ENCODE results near the gene SFMBT1. TPM values are rescaled to one million over a fixed set of nuclear protein-coding genes. Genes with fewer than 3 reads are reported as not detected.

SFMBT1 gene
- polyA plus RNA-seq, 3 donors, result 0.61 to 2.7 (median 0.91) TPM

DNA sequence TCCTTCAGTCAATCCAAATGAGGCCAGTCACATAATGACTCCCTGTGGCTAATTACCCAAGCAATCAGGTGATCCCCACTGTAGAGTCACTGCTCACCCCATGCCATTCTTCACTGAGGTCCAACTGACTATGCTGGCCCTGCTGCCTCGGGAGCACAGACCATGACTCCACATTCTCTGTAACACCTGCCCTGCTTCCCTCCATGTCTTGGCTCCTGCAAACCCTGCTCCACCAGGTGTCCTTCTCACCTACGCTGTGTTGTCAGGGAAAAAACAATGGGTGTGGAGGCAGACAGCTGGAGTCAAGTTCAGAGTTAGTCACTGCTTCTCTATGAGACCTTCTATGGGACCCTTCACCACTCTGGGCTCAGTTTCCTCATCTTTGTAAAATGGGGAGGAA lies 6.1 kb upstream of the SFMBT1 start:
- H3K4me3 Mint-ChIP-seq, result no peak overlapping the region

DNA sequence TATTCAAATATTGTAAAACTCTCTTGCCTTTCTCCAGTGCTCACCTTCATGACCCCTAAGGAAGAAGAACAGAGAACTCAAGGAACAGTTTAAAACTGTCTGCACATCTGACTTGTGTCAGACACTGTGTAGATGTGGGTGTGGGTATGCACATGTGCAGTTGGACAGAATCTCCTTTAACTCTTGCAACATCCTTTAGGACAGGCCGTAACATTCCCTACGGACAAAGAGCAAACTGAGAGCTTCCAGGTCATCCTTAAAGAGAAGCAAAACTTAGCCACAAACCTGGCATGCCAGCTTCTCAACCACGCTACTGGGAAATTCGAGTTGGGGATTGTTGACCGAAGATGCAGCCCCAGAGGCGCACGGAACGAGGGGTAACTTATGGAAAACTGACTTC lies 4.1 kb upstream of the SFMBT1 start:
- peaks cover 24 to 39% (median 33%) of the 10 kb centered on the region in 3 donors for H3K27me3 Mint-ChIP-seq (ENCODE audit: low read depth in 3 of 3)
- peaks cover 0 to 5% (median 2%) of the 10 kb centered on the region in 7 donors for H3K9me3 Mint-ChIP-seq
- intact Hi-C loops (cut with micrococcal nuclease), result no loop called here
- peaks cover 6% of the 10 kb centered on the region for H3K4me1 Mint-ChIP-seq
- 88% methylated on average over 6 of the region's 8 CpGs for WGBS (ENCODE audit: insufficient coverage)
- Histone ChIP-seq H3K4me2 (replicated peaks; ENCODE audit: extremely low read depth, low read length, poor library complexity, severe bottlenecking) (no peak overlapping the region), H4K20me1 (ENCODE audit: insufficient read depth, low read length) (no peaks in the 10 kb centered on the region), H3K27me3 (ENCODE audit: control insufficient read depth in 2 of 2, insufficient read depth in 2 of 2, low read length in 2 of 2) (peaks cover 12 to 22% of the 10 kb centered on the region in 2 donors), H3K4me1 (ENCODE audit: control insufficient read depth in 1 of 2, insufficient read depth in 2 of 2, low read length in 2 of 2) (peaks cover 8 to 14% of the 10 kb centered on the region in 2 donors), H2AFZ (ENCODE audit: insufficient read depth, low read depth, low read length, poor library complexity, severe bottlenecking) (no peak overlapping the region), H3K4me3 (replicated peaks in 1 of 3; ENCODE audit: low read depth in 2 of 3, low read length in 3 of 3) (no peak overlapping the region), H3K9ac (ENCODE audit: insufficient read depth, low read length, poor library complexity, severe bottlenecking) (no peak overlapping the region), H3K36me3 (replicated peaks in 1 of 2; ENCODE audit: control insufficient read depth in 1 of 2, insufficient read depth in 2 of 2, low read length in 2 of 2) (no peaks in the 10 kb centered on the region), H3K27ac (ENCODE audit: low read depth in 1 of 2, low read length in 2 of 2) (no peak overlapping the region), H3K79me2 (ENCODE audit: insufficient read depth, low read length) (no peaks in the 10 kb centered on the region), H3K9me3 (replicated peaks in 1 of 2; ENCODE audit: control insufficient read depth in 1 of 2, insufficient read depth in 1 of 2, low read length in 2 of 2) (no peaks in the 10 kb centered on the region)
- TF ChIP-seq, protein P1, sequence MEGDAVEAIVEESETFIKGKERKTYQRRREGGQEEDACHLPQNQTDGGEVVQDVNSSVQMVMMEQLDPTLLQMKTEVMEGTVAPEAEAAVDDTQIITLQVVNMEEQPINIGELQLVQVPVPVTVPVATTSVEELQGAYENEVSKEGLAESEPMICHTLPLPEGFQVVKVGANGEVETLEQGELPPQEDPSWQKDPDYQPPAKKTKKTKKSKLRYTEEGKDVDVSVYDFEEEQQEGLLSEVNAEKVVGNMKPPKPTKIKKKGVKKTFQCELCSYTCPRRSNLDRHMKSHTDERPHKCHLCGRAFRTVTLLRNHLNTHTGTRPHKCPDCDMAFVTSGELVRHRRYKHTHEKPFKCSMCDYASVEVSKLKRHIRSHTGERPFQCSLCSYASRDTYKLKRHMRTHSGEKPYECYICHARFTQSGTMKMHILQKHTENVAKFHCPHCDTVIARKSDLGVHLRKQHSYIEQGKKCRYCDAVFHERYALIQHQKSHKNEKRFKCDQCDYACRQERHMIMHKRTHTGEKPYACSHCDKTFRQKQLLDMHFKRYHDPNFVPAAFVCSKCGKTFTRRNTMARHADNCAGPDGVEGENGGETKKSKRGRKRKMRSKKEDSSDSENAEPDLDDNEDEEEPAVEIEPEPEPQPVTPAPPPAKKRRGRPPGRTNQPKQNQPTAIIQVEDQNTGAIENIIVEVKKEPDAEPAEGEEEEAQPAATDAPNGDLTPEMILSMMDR (IDR thresholded peaks at IDR 0.05), result no peak
- no peak overlapping the region for H3K27ac Mint-ChIP-seq
- peaks cover 2 to 3% of the 10 kb centered on the region in 2 donors for H3K36me3 Mint-ChIP-seq
- no peak for DNase-seq
- H3K4me3 Mint-ChIP-seq, result no peak overlapping the region

More for the DNA sequence above, 6.1 kb upstream of the SFMBT1 start:
- Histone ChIP-seq H3K9me3 (replicated peaks in 1 of 2; ENCODE audit: control insufficient read depth in 1 of 2, insufficient read depth in 1 of 2, low read length in 2 of 2) (no peaks in the 10 kb centered on the region), H3K79me2 (ENCODE audit: insufficient read depth, low read length) (no peaks in the 10 kb centered on the region), H3K27me3 (ENCODE audit: control insufficient read depth in 2 of 2, insufficient read depth in 2 of 2, low read length in 2 of 2) (peaks cover 9 to 15% of the 10 kb centered on the region in 2 donors), H3K9ac (ENCODE audit: insufficient read depth, low read length, poor library complexity, severe bottlenecking) (no peak overlapping the region), H3K27ac (ENCODE audit: low read depth in 1 of 2, low read length in 2 of 2) (no peak overlapping the region), H3K4me3 (replicated peaks in 1 of 3; ENCODE audit: low read depth in 2 of 3, low read length in 3 of 3) (no peak overlapping the region), H4K20me1 (ENCODE audit: insufficient read depth, low read length) (no peaks in the 10 kb centered on the region), H3K4me1 (ENCODE audit: control insufficient read depth in 1 of 2, insufficient read depth in 2 of 2, low read length in 2 of 2) (peaks cover under 1 to 2% of the 10 kb centered on the region in 2 donors), H3K36me3 (replicated peaks in 1 of 2; ENCODE audit: control insufficient read depth in 1 of 2, insufficient read depth in 2 of 2, low read length in 2 of 2) (no peaks in the 10 kb centered on the region), H3K4me2 (replicated peaks; ENCODE audit: extremely low read depth, low read length, poor library complexity, severe bottlenecking) (no peak overlapping the region), H2AFZ (ENCODE audit: insufficient read depth, low read depth, low read length, poor library complexity, severe bottlenecking) (no peak overlapping the region)
- TF ChIP-seq, protein P1 (IDR thresholded peaks at IDR 0.05), result no peak
- peak overlapping the region in 1 of 7 donors; percentile 42 for H3K27ac Mint-ChIP-seq
- H3K4me1 Mint-ChIP-seq, result peaks cover 2% of the 10 kb centered on the region
- H3K36me3 Mint-ChIP-seq, result peaks cover 2% of the 10 kb centered on the region in 2 donors
- no CpG with 5 or more reads among the region's 2 CpGs for WGBS (ENCODE audit: insufficient coverage)
- no peak for DNase-seq
- H3K9me3 Mint-ChIP-seq, result peaks cover 0 to 4% (median 0%) of the 10 kb centered on the region in 7 donors
- peaks cover 19 to 33% (median 27%) of the 10 kb centered on the region in 3 donors for H3K27me3 Mint-ChIP-seq (ENCODE audit: low read depth in 3 of 3)
- intact Hi-C loops (cut with micrococcal nuclease), result no loop called here
